B cell (primary cell): Measurements from ENCODE around the gene EIF3A. TPM values are rescaled to one million over a fixed set of nuclear protein-coding genes. Genes with fewer than 3 reads are reported as not detected.

Source experiments
- ATAC-seq: fragments of 200-7000 bp; cut with Tn5 transposase; one replicate; pipeline ENCODE4 v1.10.0; 2021; ENCODE audit warnings: low read depth, mild to moderate bottlenecking, moderate number of reproducible peaks, moderate library complexity
- CTCF ChIA-PET: fragments of 350-600 bp; sonication (Branson Sonifier 250); formaldehyde crosslinking; loops from one replicate; lab custom pipeline; 2021; ENCODE audit warnings: antibody characterized with exemption, inconsistent platforms; lab: Charles Lee
- POLR2A ChIA-PET: fragments of 350-600 bp; sonication (Branson Sonifier 250); formaldehyde crosslinking; loops from one replicate; lab custom pipeline; 2021; ENCODE audit warnings: antibody characterized with exemption; lab: Charles Lee
- DNase-seq: peaks from one replicate; pipeline ENCODE4 v3.0.0; 2013
- H2AFZ ChIP-seq: 2 replicates; pipeline ENCODE4 v1.6.1; 2012; ENCODE audit warnings: mild to moderate bottlenecking, low read depth, low read length; ENCODE audit not compliant: insufficient read depth, poor library complexity, severe bottlenecking
- H3K27ac ChIP-seq, 2 donors: 1 replicate in 1 of 2; 2 replicates in 1 of 2; pipeline ENCODE4 v1.5.1; 2012 to 2013; ENCODE audit warnings: low read length in 2 of 2, mild to moderate bottlenecking in 2 of 2, moderate library complexity in 1 of 2
- H3K27me3 ChIP-seq, 4 experiments: fragments of 200-600 bp in 1 of 4; sonication (generic) in 1 of 4; replicated peaks in 1 of 4; 1 replicate in 2 of 4; 2 replicates in 2 of 4; pipeline versions ENCODE4 v1.6.1 to v1.7.0; 2013 to 2016; ENCODE audit warnings: low read length in 3 of 4, mild to moderate bottlenecking in 2 of 4, mixed read lengths in 1 of 4, moderate library complexity in 1 of 4; ENCODE audit not compliant: insufficient read depth in 4 of 4, control insufficient read depth in 3 of 4; ENCODE audit errors: control extremely low read depth in 1 of 4
- H3K36me3 ChIP-seq, 2 experiments: replicated peaks in 1 of 2; 1 replicate in 1 of 2; 2 replicates in 1 of 2; pipeline versions ENCODE4 v1.6.1 to v1.7.1; 2013; ENCODE audit warnings: low read length in 1 of 2; ENCODE audit not compliant: insufficient read depth in 2 of 2, control insufficient read depth in 1 of 2; ENCODE audit errors: control extremely low read depth in 1 of 2, extremely low read depth in 1 of 2
- H3K4me1 ChIP-seq, 2 donors: fragments of 200-600 bp in 1 of 2; sonication (generic) in 1 of 2; 1 replicate in 1 of 2; 2 replicates in 1 of 2; pipeline versions ENCODE4 v1.5.1 to v1.6.1; 2013 to 2017; ENCODE audit warnings: low read length in 2 of 2; ENCODE audit not compliant: control insufficient read depth in 2 of 2, insufficient read depth in 2 of 2
- H3K4me2 ChIP-seq: replicated peaks from 2 replicates; pipeline ENCODE3; 2012; ENCODE audit warnings: mild to moderate bottlenecking, low read depth, low read length; ENCODE audit not compliant: poor library complexity, severe bottlenecking
- H3K4me3 ChIP-seq, 5 experiments: fragments of 200-600 bp in 1 of 5; sonication (generic) in 1 of 5; 1 replicate in 3 of 5; 2 replicates in 2 of 5; pipeline versions ENCODE4 v1.5.1 to v1.7.0; 2011 to 2016; ENCODE audit warnings: low read length in 4 of 5, mild to moderate bottlenecking in 4 of 5, low read depth in 2 of 5, control low read depth in 1 of 5, moderate library complexity in 1 of 5; ENCODE audit not compliant: insufficient read depth in 1 of 5; ENCODE audit errors: control extremely low read depth in 1 of 5, extremely low read depth in 1 of 5
- H3K79me2 ChIP-seq: fragments of 200-600 bp; sonication (generic); one replicate; pipeline ENCODE4 v1.6.0; 2016; ENCODE audit warnings: low read length; ENCODE audit not compliant: control insufficient read depth, insufficient read depth
- H3K9ac ChIP-seq: fragments of 200-600 bp; sonication (generic); 2 replicates; pipeline ENCODE4 v1.6.1; 2017; ENCODE audit warnings: mild to moderate bottlenecking, low read length, moderate library complexity
- H3K9me3 ChIP-seq, 3 donors: one replicate each; pipeline versions ENCODE4 v1.6.1 to v1.7.1; 2013; ENCODE audit warnings: low read length in 2 of 3; ENCODE audit not compliant: control insufficient read depth in 2 of 3, insufficient read depth in 1 of 3; ENCODE audit errors: control extremely low read depth in 1 of 3
- H4K20me1 ChIP-seq: 2 replicates; pipeline ENCODE4 v1.6.0; 2012; ENCODE audit warnings: mild to moderate bottlenecking, low read length; ENCODE audit not compliant: insufficient read depth, control insufficient read depth, poor library complexity, severe bottlenecking
- H3K27ac Mint-ChIP-seq: one replicate; pipeline ENCODE4 v1.8.0; 2021; ENCODE audit warnings: mixed read lengths
- H3K27me3 Mint-ChIP-seq: one replicate; pipeline ENCODE4 v1.8.0; 2021; ENCODE audit warnings: mixed read lengths
- H3K4me1 Mint-ChIP-seq: one replicate; pipeline ENCODE4 v1.8.0; 2021; ENCODE audit warnings: mixed read lengths
- H3K4me3 Mint-ChIP-seq: one replicate; pipeline ENCODE4 v1.8.0; 2021; ENCODE audit warnings: mixed read lengths
- H3K9me3 Mint-ChIP-seq: one replicate; pipeline ENCODE4 v1.8.0; 2022; ENCODE audit warnings: mixed read lengths; ENCODE audit not compliant: insufficient read depth
- EZH2 ChIP-seq: IDR thresholded peaks from 2 replicates; pipeline ENCODE4 v1.6.1; 2012; ENCODE audit warnings: borderline replicate concordance, low read depth, mild to moderate bottlenecking, moderate library complexity, low read length; ENCODE audit not compliant: insufficient read depth, poor library complexity, severe bottlenecking
- WGBS: methylation state at CpG from one replicate; pipeline ENCODE4 v1.1.5; 2013; ENCODE audit warnings: missing lambda C conversion rate; ENCODE audit not compliant: insufficient coverage; 5-methylcytosine and 5-hydroxymethylcytosine counted together
- intact Hi-C: fragments of 100-400 bp; cut with micrococcal nuclease; formaldehyde crosslinking; loops from one replicate; pipeline ENCODE4 v1.10.0; 2022
- polyA plus RNA-seq: library from polyadenylated mRNA; depleted of rRNA; stranded (reverse); fragments of >200 nt; gene quantifications from 2 replicates; pipeline ENCODE4 v1.2.3, GENCODE V29; 2012
- total RNA-seq, 2 donors: library from RNA; stranded (reverse); fragments of 120-200 nt in 1 of 2; gene quantifications; 1 replicate in 1 of 2; 2 replicates in 1 of 2; pipeline versions ENCODE4 v1.2.3 to v1.2.4, GENCODE V29; 2013 to 2022
- TF ChIP-seq, protein P1 (sequence below): fragments of 200-600 bp; IDR thresholded peaks from one replicate; pipeline ENCODE4 v1.8.0; 2022; ENCODE audit warnings: antibody characterized with exemption, mild to moderate bottlenecking

The EIF3A gene
- total and polyA plus RNA-seq, 2 donors (not counting 1 experiment from before 2014, with no cell fraction given): 8.8 to 94.5 TPM

GRCh38 chr10:119118231-119118630 is 37.6 kb upstream of the EIF3A start:
- ATAC-seq (no peak), DNase-seq (no peak)
- Histone ChIP-seq H3K9ac (no peak overlapping the region), H4K20me1 (no peaks in the 10 kb centered on the region), H3K4me3 (no peak overlapping the region), H3K4me1 (peaks cover 0 to 2% of the 10 kb centered on the region in 2 donors), H3K4me2 (no peak overlapping the region), H3K27ac (no peak overlapping the region), H3K79me2 (no peaks in the 10 kb centered on the region), H3K36me3 (peaks cover 3 to 30% of the 10 kb centered on the region in 2 experiments), H3K27me3 (no peaks in the 10 kb centered on the region), H3K9me3 (no peaks in the 10 kb centered on the region), H2AFZ (no peak overlapping the region)
- ChIA-PET CTCF (no interaction called here), POLR2A (interaction anchor here (0.7 kb wide), 1 partner anchor 643 kb away, joined by 3 read pairs; no protein-coding TSS in a partner anchor)
- H3K27me3 Mint-ChIP-seq: no peaks in the 10 kb centered on the region
- no peak for TF ChIP-seq EZH2
- TF ChIP-seq, protein P1, sequence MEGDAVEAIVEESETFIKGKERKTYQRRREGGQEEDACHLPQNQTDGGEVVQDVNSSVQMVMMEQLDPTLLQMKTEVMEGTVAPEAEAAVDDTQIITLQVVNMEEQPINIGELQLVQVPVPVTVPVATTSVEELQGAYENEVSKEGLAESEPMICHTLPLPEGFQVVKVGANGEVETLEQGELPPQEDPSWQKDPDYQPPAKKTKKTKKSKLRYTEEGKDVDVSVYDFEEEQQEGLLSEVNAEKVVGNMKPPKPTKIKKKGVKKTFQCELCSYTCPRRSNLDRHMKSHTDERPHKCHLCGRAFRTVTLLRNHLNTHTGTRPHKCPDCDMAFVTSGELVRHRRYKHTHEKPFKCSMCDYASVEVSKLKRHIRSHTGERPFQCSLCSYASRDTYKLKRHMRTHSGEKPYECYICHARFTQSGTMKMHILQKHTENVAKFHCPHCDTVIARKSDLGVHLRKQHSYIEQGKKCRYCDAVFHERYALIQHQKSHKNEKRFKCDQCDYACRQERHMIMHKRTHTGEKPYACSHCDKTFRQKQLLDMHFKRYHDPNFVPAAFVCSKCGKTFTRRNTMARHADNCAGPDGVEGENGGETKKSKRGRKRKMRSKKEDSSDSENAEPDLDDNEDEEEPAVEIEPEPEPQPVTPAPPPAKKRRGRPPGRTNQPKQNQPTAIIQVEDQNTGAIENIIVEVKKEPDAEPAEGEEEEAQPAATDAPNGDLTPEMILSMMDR: no peak
- no peaks in the 10 kb centered on the region for H3K9me3 Mint-ChIP-seq
- WGBS: 91% methylated on average over 3 of the region's 5 CpGs
- H3K4me3 Mint-ChIP-seq: no peak overlapping the region
- intact Hi-C loops: no loop called here
- H3K27ac Mint-ChIP-seq: no peak overlapping the region
- H3K4me1 Mint-ChIP-seq: peaks cover 3% of the 10 kb centered on the region

- Histone ChIP-seq H4K20me1 (no peaks in the 10 kb centered on the region), H3K36me3 (peaks cover 1 to 26% of the 10 kb centered on the region in 2 experiments), H3K27ac (no peak overlapping the region), H2AFZ (no peak overlapping the region), H3K4me3 (no peak overlapping the region), H3K4me1 (peaks cover 0 to 2% of the 10 kb centered on the region in 2 donors), H3K79me2 (no peaks in the 10 kb centered on the region), H3K27me3 (no peaks in the 10 kb centered on the region), H3K9me3 (no peaks in the 10 kb centered on the region), H3K9ac (no peak overlapping the region), H3K4me2 (no peak overlapping the region)
- TF ChIP-seq, protein P1: no peak
- TF ChIP-seq EZH2: no peak
- POLR2A ChIA-PET: interaction anchor here (0.6 kb wide), 1 partner anchor 198 kb away, joined by 3 read pairs; no protein-coding TSS in a partner anchor
- H3K27ac Mint-ChIP-seq: no peak overlapping the region
- ATAC-seq (no peak), DNase-seq (no peak)
- no peak overlapping the region for H3K4me3 Mint-ChIP-seq
- intact Hi-C loops: no loop called here
- WGBS: 100% methylated on average over 4 of the region's 6 CpGs
- no peaks in the 10 kb centered on the region for H3K9me3 Mint-ChIP-seq
- peaks cover 3% of the 10 kb centered on the region for H3K4me1 Mint-ChIP-seq
- H3K27me3 Mint-ChIP-seq: no peaks in the 10 kb centered on the region
- CTCF ChIA-PET: no interaction called here
Observed at GRCh38 chr10:119116326-119116951, 35.8 kb upstream of the EIF3A start.
